Measurements from ENCODE around the gene ALG1. TPM values are rescaled to one million over a fixed set of nuclear protein-coding genes. Genes with fewer than 3 reads are reported as not detected.
"Not testable (repeated sequence)": the region's sequence is repeated elsewhere in the genome, so short reads cannot be mapped to it uniquely, and the experiment has no call there.

The ALG1 gene
- total RNA-seq, 1 donor from 2014 or later: 8.3 TPM

GRCh38 chr16:5070431-5071186 is 1.0 kb upstream of the ALG1 start:
- no peak for ATAC-seq
- intact Hi-C loops (cut with micrococcal nuclease): no loop called here
- no peak for DNase-seq

- intact Hi-C loops (cut with micrococcal nuclease): no loop called here
- DNase-seq (no peak), ATAC-seq (no peak)
These were observed 332 bp upstream of the ALG1 start for GRCh38 chr16:5071341-5071680.

- ATAC-seq (no peak), DNase-seq (no peak)
- intact Hi-C loops (cut with micrococcal nuclease): no loop called here
These were observed 963 bp downstream of the ALG1 start for GRCh38 chr16:5072334-5073278.

GRCh38 chr16:5073279-5073629 is 1.6 kb downstream of the ALG1 start:
- intact Hi-C loops (cut with micrococcal nuclease): no loop called here
- no peak for DNase-seq
- ATAC-seq: no peak

- intact Hi-C loops (cut with micrococcal nuclease); DNase-seq; ATAC-seq: not testable (repeated sequence)
These were observed 2.1 kb downstream of the ALG1 start for GRCh38 chr16:5073771-5074170.

GRCh38 chr16:5075637-5076036 is 4.0 kb downstream of the ALG1 start:
- no peak for ATAC-seq
- intact Hi-C loops (cut with micrococcal nuclease): no loop called here
- no peak for DNase-seq

- DNase-seq: no peak
- no peak for ATAC-seq
- intact Hi-C loops (cut with micrococcal nuclease): no loop called here
These were observed 5.7 kb downstream of the ALG1 start for GRCh38 chr16:5077304-5077703.

- ATAC-seq: no peak
- intact Hi-C loops (cut with micrococcal nuclease): no loop called here
These were observed 7.0 kb downstream of the ALG1 start for GRCh38 chr16:5078626-5079025.

GRCh38 chr16:5080461-5080860 is 8.8 kb downstream of the ALG1 start:
- ATAC-seq; intact Hi-C loops (cut with micrococcal nuclease); DNase-seq: not testable (repeated sequence)

More at GRCh38 chr16:5078626-5079025, 7.0 kb downstream of the ALG1 start:
- DNase-seq: no peak

- intact Hi-C loops (cut with micrococcal nuclease); DNase-seq; ATAC-seq: not testable (repeated sequence)
These were observed 9.4 kb downstream of the ALG1 start for GRCh38 chr16:5080996-5081395.

GRCh38 chr16:5083646-5084045 is 12.0 kb downstream of the ALG1 start:
- DNase-seq; intact Hi-C loops (cut with micrococcal nuclease): not testable (repeated sequence)

GRCh38 chr16:5084099-5084731 is 12.6 kb downstream of the ALG1 start:
- ATAC-seq; intact Hi-C loops (cut with micrococcal nuclease); DNase-seq: not testable (repeated sequence)

More at GRCh38 chr16:5083646-5084045, 12.0 kb downstream of the ALG1 start:
- ATAC-seq: not testable (repeated sequence)

GRCh38 chr16:5084802-5085201 is 13.2 kb downstream of the ALG1 start:
- intact Hi-C loops (cut with micrococcal nuclease); ATAC-seq: not testable (repeated sequence)
- peak; percentile 53 for DNase-seq

- ATAC-seq; intact Hi-C loops (cut with micrococcal nuclease); DNase-seq: not testable (repeated sequence)
These were observed 14.1 kb downstream of the ALG1 start for GRCh38 chr16:5085716-5086115.

- ATAC-seq; intact Hi-C loops (cut with micrococcal nuclease); DNase-seq: not testable (repeated sequence)
These were observed 16.6 kb downstream of the ALG1 start for GRCh38 chr16:5088086-5088790.

- intact Hi-C loops (cut with micrococcal nuclease); ATAC-seq; DNase-seq: not testable (repeated sequence)
These were observed 17.3 kb downstream of the ALG1 start for GRCh38 chr16:5088936-5089335.

- DNase-seq; intact Hi-C loops (cut with micrococcal nuclease); ATAC-seq: not testable (repeated sequence)
These were observed 18.4 kb downstream of the ALG1 start for GRCh38 chr16:5089911-5090555.

GRCh38 chr16:5090592-5090991 is 18.9 kb downstream of the ALG1 start:
- DNase-seq; ATAC-seq; intact Hi-C loops (cut with micrococcal nuclease): not testable (repeated sequence)
